ENCODE measurements around the gene THOC6.
"Not testable (repeated sequence)": the region's sequence is repeated elsewhere in the genome, so short reads cannot be mapped to it uniquely, and the experiment has no call there.

THOC6 gene

DNA sequence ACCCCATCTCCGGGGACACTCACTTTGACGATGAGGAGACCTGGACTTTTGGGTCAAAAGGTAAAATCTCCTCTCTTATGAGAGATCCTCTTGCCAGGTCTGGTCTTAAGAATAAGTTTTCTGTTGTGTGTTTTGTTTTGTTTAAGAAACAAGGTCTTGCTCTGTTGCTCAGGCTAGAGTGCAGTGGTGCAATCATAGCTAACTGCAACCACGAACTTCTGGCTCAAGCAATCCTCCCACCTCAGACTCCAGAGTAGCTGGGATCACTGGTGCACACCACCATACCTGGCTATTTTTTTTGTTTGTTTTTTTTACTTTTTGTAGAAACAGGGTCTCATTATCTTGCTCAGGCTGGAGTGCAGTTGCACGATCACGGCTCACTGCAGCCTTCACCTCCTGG is 26.7 kb downstream of the THOC6 start:
- H3K36me3 ChIP-seq (ENCODE audit: insufficient read depth, low read length): no peaks in the 10 kb centered on the region
- H3K27me3 ChIP-seq (ENCODE audit: insufficient read depth, low read length): peaks cover 29% of the 10 kb centered on the region
- no peak overlapping the region for H3K27ac ChIP-seq (ENCODE audit: low read depth, low read length)
- H2AFZ ChIP-seq (ENCODE audit: low read length, unreplicated experiment): no peak overlapping the region
- H3K4me3 ChIP-seq (ENCODE audit: low read depth, low read length): no peak overlapping the region
- no peaks in the 10 kb centered on the region for H3K79me2 ChIP-seq (ENCODE audit: control insufficient read depth, insufficient read depth, low read length, unreplicated experiment)
- H3K4me1 ChIP-seq (ENCODE audit: control insufficient read depth, insufficient read depth, low read length, unreplicated experiment): no peaks in the 10 kb centered on the region

DNA sequence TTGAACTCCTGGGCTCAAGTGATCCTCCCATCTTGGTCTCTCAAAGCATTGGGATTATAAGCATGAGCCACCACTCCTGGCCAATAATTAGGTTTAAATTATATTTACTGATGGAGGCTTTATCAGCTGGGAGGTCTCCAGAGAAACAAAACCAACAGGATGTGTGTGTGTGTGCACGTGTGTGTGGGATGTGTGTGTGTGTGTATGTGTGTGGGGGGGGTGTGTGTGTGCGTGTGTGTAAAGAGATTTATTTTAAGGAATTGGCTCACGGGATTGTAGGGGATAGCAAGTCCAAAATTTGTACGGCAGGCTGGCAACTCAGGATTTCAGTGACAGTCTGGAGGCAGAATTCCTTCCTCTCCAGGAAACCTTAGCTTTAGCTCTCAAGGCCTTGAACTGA is 27.2 kb downstream of the THOC6 start:
- Histone ChIP-seq H3K4me1 (ENCODE audit: control insufficient read depth, insufficient read depth, low read length, unreplicated experiment) (no peaks in the 10 kb centered on the region), H3K4me3 (ENCODE audit: low read depth, low read length) (no peak overlapping the region), H2AFZ (ENCODE audit: low read length, unreplicated experiment) (no peak overlapping the region), H3K27ac (ENCODE audit: low read depth, low read length) (no peak overlapping the region), H3K79me2 (ENCODE audit: control insufficient read depth, insufficient read depth, low read length, unreplicated experiment) (no peaks in the 10 kb centered on the region), H3K27me3 (ENCODE audit: insufficient read depth, low read length) (peaks cover 25% of the 10 kb centered on the region), H3K36me3 (ENCODE audit: insufficient read depth, low read length) (no peaks in the 10 kb centered on the region)

DNA sequence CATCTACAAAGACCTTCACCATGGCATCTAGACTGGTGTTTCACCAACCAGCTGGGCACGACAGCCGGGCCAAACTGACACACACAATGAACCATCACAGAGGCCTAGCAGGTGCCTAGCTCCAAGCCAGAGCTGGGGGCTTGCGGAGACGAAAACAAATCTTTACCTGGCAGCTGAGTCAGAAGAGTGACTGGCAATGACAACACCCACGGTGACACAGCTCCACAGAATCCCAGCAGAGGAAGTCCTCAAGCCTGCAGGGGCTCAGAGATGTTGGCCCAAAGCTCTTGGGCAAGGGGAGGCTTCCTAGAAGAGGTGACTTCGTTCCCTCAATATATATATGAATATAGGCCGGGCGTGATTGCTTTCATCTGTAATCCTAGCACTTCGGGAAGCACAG is 27.7 kb downstream of the THOC6 start:
- Histone ChIP-seq H3K27me3 (ENCODE audit: insufficient read depth, low read length) (peaks cover 20% of the 10 kb centered on the region), H3K4me3 (ENCODE audit: low read depth, low read length) (no peak overlapping the region), H3K36me3 (ENCODE audit: insufficient read depth, low read length) (no peaks in the 10 kb centered on the region), H3K79me2 (ENCODE audit: control insufficient read depth, insufficient read depth, low read length, unreplicated experiment) (no peaks in the 10 kb centered on the region), H2AFZ (ENCODE audit: low read length, unreplicated experiment) (no peak overlapping the region), H3K27ac (ENCODE audit: low read depth, low read length) (no peak overlapping the region), H3K4me1 (ENCODE audit: control insufficient read depth, insufficient read depth, low read length, unreplicated experiment) (no peaks in the 10 kb centered on the region)

DNA sequence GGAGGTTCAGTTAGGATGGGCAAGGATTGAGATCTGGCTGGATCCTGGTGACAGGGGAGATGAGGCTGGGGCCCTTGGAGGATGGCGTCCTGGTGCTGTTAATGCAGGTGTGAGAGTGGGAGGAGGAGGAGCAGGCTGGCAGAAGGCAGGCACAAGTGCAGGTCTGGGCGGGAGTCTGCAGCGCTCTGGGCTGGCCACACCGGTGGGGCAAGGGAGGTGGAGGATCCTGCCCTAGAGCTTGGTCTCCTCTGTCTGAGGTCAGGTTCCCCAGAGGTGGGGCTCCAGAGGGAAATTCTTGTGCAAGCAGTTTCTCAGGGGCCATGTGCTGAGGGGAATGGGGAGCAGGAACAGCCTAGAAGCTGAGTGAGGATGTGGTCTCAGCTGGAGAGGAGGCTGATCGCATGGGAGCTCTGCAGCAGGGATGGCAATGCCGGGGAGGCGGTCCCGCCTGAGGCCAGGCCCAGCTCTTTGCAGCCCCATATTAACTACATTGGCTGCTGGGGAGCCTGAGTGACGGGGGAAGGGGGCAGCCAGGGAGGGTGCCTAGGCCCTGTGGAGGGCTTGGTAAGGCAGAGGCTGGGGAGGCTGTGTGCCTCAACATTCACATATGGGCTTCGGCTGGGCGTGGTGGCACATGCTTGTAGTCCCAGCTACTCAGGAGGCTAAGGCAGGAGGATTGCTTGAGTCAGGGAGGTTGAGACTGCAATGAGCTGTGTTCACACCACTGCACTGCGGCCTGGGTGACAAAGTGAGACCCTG is 28.9 kb downstream of the THOC6 start:
- not testable (repeated sequence) for H3K4me1 ChIP-seq (ENCODE audit: control insufficient read depth, insufficient read depth, low read length, unreplicated experiment); H3K27me3 ChIP-seq (ENCODE audit: insufficient read depth, low read length); H3K27ac ChIP-seq (ENCODE audit: low read depth, low read length); H3K4me3 ChIP-seq (ENCODE audit: low read depth, low read length); H2AFZ ChIP-seq (ENCODE audit: low read length, unreplicated experiment); H3K36me3 ChIP-seq (ENCODE audit: insufficient read depth, low read length); H3K79me2 ChIP-seq (ENCODE audit: control insufficient read depth, insufficient read depth, low read length, unreplicated experiment)

DNA sequence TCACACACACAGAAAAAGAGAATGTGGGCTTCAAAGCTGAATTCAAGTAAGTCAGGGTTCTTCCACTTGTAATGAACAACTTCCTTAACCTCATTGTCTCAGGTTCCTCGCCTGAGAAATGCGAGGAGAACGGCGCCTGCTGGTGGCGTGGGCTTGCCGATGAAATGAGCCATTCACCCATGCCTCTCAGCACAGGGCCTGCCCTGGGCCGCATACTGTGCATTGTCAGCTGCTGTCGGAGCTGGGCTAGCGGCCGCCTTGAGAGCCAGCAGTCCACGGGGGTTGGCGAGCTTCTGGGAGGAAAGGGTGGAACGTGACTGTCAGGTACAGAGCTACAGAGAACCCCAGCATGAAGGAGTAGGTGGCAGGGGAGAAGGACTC is 29.5 kb downstream of the THOC6 start:
- H3K4me3 ChIP-seq (ENCODE audit: low read depth, low read length); H2AFZ ChIP-seq (ENCODE audit: low read length, unreplicated experiment); H3K4me1 ChIP-seq (ENCODE audit: control insufficient read depth, insufficient read depth, low read length, unreplicated experiment); H3K27me3 ChIP-seq (ENCODE audit: insufficient read depth, low read length); H3K27ac ChIP-seq (ENCODE audit: low read depth, low read length); H3K36me3 ChIP-seq (ENCODE audit: insufficient read depth, low read length); H3K79me2 ChIP-seq (ENCODE audit: control insufficient read depth, insufficient read depth, low read length, unreplicated experiment): not testable (repeated sequence)

GRCh38 chr16:3054965-3055733 is 31.3 kb downstream of the THOC6 start:
- no peaks in the 10 kb centered on the region for H3K36me3 ChIP-seq (ENCODE audit: insufficient read depth, low read length)
- no peak overlapping the region for H2AFZ ChIP-seq (ENCODE audit: low read length, unreplicated experiment)
- no peaks in the 10 kb centered on the region for H3K79me2 ChIP-seq (ENCODE audit: control insufficient read depth, insufficient read depth, low read length, unreplicated experiment)
- no peaks in the 10 kb centered on the region for H3K27me3 ChIP-seq (ENCODE audit: insufficient read depth, low read length)
- no peak overlapping the region for H3K27ac ChIP-seq (ENCODE audit: low read depth, low read length)
- no peak overlapping the region for H3K4me3 ChIP-seq (ENCODE audit: low read depth, low read length)
- peaks cover 10% of the 10 kb centered on the region for H3K4me1 ChIP-seq (ENCODE audit: control insufficient read depth, insufficient read depth, low read length, unreplicated experiment)

DNA sequence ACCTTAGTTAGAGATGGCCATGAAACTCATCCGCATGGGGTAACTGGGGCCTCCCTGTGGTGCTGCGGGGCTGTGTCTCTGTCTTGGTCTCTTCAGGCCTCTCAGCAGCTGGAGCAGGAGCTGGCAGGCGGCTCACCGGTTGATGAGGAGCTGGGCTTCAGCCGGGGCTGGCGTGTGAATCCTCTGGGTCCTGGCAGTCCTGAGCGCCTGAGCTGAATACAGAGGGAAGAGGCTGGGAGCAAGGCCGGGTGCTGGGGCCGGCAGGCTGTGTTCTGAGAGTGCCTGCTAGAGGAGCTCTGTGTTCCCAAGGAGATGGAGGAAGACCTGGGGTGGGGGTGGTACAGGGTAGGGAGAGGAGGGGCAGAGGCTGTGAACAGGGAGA is 31.9 kb downstream of the THOC6 start:
- not testable (repeated sequence) for H3K27ac ChIP-seq (ENCODE audit: low read depth, low read length); H3K79me2 ChIP-seq (ENCODE audit: control insufficient read depth, insufficient read depth, low read length, unreplicated experiment)

GRCh38 chr16:3056336-3057180 is 32.7 kb downstream of the THOC6 start:
- H3K27ac ChIP-seq (ENCODE audit: low read depth, low read length): no peak overlapping the region
- no peaks in the 10 kb centered on the region for H3K27me3 ChIP-seq (ENCODE audit: insufficient read depth, low read length)
- no peak overlapping the region for H3K4me3 ChIP-seq (ENCODE audit: low read depth, low read length)
- no peaks in the 10 kb centered on the region for H3K79me2 ChIP-seq (ENCODE audit: control insufficient read depth, insufficient read depth, low read length, unreplicated experiment)
- no peak overlapping the region for H2AFZ ChIP-seq (ENCODE audit: low read length, unreplicated experiment)
- H3K36me3 ChIP-seq (ENCODE audit: insufficient read depth, low read length): no peaks in the 10 kb centered on the region
- peaks cover 10% of the 10 kb centered on the region for H3K4me1 ChIP-seq (ENCODE audit: control insufficient read depth, insufficient read depth, low read length, unreplicated experiment)

More for the DNA sequence above, 31.9 kb downstream of the THOC6 start:
- peaks cover 10% of the 10 kb centered on the region for H3K4me1 ChIP-seq (ENCODE audit: control insufficient read depth, insufficient read depth, low read length, unreplicated experiment)
- H3K4me3 ChIP-seq (ENCODE audit: low read depth, low read length); H3K27me3 ChIP-seq (ENCODE audit: insufficient read depth, low read length); H3K36me3 ChIP-seq (ENCODE audit: insufficient read depth, low read length); H2AFZ ChIP-seq (ENCODE audit: low read length, unreplicated experiment): not testable (repeated sequence)

DNA sequence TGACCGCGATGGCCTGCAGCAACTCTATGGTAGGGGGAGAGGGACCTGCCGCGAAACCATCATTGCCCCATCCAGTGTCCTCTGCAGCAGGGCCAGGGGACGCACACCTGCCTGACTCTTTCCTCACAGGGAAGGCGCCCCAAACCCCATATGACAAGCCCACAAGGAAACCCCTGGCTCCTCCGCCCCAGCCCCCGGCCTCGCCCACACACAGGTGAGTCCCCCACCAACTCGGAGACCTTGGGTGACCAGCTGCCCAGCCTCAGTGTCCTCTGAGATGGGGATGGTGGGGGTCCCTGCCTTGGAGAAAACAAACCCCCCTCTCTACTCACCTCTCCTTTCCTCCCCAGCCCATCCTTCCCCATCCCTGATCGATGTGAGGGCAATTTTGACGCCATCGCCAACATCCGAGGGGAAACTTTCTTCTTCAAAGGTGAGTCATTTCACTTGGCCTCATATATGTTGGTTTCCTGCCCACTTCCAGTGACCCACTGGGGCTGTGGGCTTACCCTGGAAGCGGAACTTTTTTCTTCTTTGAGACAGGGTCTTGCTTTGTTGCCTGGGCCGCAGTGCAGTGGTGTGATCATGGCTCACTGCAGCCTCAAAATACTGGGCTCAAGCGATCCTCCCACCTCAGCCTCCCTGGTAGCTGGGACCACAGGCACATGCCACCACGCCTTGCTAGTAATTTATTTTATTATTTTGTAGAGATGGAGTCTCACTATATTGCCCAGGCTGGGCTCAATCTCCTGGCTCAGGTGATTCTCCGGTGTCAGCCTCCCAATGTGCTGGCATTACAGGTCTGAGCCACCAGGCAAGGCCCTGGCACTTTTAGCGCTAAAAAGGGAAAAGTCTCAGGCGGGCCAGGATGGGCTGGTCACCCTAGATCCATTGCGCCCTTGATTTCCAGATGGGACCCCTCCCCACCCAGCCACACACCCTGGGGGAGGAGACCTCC is 33.6 kb downstream of the THOC6 start:
- Histone ChIP-seq H3K79me2 (ENCODE audit: control insufficient read depth, insufficient read depth, low read length, unreplicated experiment) (no peaks in the 10 kb centered on the region), H3K27ac (ENCODE audit: low read depth, low read length) (no peak overlapping the region), H3K4me1 (ENCODE audit: control insufficient read depth, insufficient read depth, low read length, unreplicated experiment) (peaks cover 10% of the 10 kb centered on the region), H3K4me3 (ENCODE audit: low read depth, low read length) (peak overlapping the region; percentile 98), H3K36me3 (ENCODE audit: insufficient read depth, low read length) (no peaks in the 10 kb centered on the region), H3K27me3 (ENCODE audit: insufficient read depth, low read length) (no peaks in the 10 kb centered on the region), H2AFZ (ENCODE audit: low read length, unreplicated experiment) (no peak overlapping the region)
